Right lobe of liver (tissue), 4 donors: Measurements from ENCODE around the gene PRKN.

Experiments
- CTCF ChIP-seq, 4 donors: fragments of 200-600 bp in 3 of 4; fragments of 450-650 bp in 1 of 4; IDR thresholded peaks; one replicate each; pipeline versions ENCODE4 v1.5.1 to v1.8.0; 2016 to 2022; ENCODE audit warnings: antibody characterized with exemption in 4 of 4, mild to moderate bottlenecking in 2 of 4
- POLR2A ChIP-seq: fragments of 450-650 bp; IDR thresholded peaks from one replicate; pipeline ENCODE4 v1.6.1; 2017; ENCODE audit warnings: antibody characterized with exemption, mild to moderate bottlenecking
- donor health status: DM: no; HTN: no; CAD: no.
- donor health status: DM: no; HTN: no; CAD: no.
- donor health status: DM: no; HTN: yes; CAD: no.

GRCh38 chr6:162644153-162644552, 83.4 kb downstream of the PRKN start:
- no peak for TF ChIP-seq CTCF (IDR thresholded peaks at IDR 0.05)
- no peak for TF ChIP-seq POLR2A
